ENCODE measurements around the gene SGMS1.

Gene SGMS1

DNA sequence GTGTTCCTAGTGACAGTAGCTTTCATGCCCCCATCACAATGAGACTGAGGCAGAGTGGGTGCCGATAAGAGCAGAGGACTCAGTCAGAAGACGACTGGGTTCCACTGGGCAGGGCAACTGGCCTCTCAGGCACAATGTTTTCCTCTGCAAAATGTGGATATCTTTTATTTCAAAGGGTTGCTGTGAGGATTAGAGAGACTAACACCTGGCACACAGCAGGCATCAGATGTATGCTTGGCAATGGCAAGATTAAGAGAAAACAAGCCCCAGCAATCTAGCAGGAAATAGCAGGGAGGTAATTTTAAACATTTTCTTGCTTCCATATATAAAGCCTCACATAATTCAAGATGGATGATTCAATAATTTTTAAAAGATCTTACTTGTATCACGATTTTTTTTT lies 28.0 kb downstream of the SGMS1 start:
- H3K27ac ChIP-seq (ENCODE audit: low read depth, low read length): no peak overlapping the region
- no peak overlapping the region for H3K4me2 ChIP-seq (ENCODE audit: low read depth, low read length, poor library complexity, severe bottlenecking)
- TF ChIP-seq, protein P1, sequence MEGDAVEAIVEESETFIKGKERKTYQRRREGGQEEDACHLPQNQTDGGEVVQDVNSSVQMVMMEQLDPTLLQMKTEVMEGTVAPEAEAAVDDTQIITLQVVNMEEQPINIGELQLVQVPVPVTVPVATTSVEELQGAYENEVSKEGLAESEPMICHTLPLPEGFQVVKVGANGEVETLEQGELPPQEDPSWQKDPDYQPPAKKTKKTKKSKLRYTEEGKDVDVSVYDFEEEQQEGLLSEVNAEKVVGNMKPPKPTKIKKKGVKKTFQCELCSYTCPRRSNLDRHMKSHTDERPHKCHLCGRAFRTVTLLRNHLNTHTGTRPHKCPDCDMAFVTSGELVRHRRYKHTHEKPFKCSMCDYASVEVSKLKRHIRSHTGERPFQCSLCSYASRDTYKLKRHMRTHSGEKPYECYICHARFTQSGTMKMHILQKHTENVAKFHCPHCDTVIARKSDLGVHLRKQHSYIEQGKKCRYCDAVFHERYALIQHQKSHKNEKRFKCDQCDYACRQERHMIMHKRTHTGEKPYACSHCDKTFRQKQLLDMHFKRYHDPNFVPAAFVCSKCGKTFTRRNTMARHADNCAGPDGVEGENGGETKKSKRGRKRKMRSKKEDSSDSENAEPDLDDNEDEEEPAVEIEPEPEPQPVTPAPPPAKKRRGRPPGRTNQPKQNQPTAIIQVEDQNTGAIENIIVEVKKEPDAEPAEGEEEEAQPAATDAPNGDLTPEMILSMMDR (IDR thresholded peaks at IDR 0.05; ENCODE audit: insufficient read depth, low read length, poor library complexity, severe bottlenecking): no peak
- no peak for TF ChIP-seq EZH2phosphoT487 (conservative IDR thresholded peaks at IDR 0.05; ENCODE audit: low read length)
- H3K9me2 ChIP-seq (replicated peaks; ENCODE audit: insufficient read depth, low read length): no peaks in the 10 kb centered on the region
- H2AFZ ChIP-seq (ENCODE audit: low read depth, low read length, severe bottlenecking): no peak overlapping the region
- H4K20me1 ChIP-seq (ENCODE audit: low read depth, low read length): no peaks in the 10 kb centered on the region; the same call in 1 of the 2 replicates
- no peaks in the 10 kb centered on the region for H3K36me3 ChIP-seq (ENCODE audit: low read length)
- H3K9ac ChIP-seq (ENCODE audit: low read length): no peak overlapping the region
- H3K9me3 ChIP-seq (ENCODE audit: insufficient read depth, low read length): no peaks in the 10 kb centered on the region
- no peaks in the 10 kb centered on the region for H3F3A ChIP-seq (ENCODE audit: insufficient read depth)
- no peak overlapping the region for H3K4me3 ChIP-seq (ENCODE audit: insufficient read depth, low read length, poor library complexity, severe bottlenecking)
- no peaks in the 10 kb centered on the region for H3K27me3 ChIP-seq (ENCODE audit: low read length)
- peaks cover 34% of the 10 kb centered on the region for H3K79me2 ChIP-seq (ENCODE audit: insufficient read depth, low read length)

DNA sequence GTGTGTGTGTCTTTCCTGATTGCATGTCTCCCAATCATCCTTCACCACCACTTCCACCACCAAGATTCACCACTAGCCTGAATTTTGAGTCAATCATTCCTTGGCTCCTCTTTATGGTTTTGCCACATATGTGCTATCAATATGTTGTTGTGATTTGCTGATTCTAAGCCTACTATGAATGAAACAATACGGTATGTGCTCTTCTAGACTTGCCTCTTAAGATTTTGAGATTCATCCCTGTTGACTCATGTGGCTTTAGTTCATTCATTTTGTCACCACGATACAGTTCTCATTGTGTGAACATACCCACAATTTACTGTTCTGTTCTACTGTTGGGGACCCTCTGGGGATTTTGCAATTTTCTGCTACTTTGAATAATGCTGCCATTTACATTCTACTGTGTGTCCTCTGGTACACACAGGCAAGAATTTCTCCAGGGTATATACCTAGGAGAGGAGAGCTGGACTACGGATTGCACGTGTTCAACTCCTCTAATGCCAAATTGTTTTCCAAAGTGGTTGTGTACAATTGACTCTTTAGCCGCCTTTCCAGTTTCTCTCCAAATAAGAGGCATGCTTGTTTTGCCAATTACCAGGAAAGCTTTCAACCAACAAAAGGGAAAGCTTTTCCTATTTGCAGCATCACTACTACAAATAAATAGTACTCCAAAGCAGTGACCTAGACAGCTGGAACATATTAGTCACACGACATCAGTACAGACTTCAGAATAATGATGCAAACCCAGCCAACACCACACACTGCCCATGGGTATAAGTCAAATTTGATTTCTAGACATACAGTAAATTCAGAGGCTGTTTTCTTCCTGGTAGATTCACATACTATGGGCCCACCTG lies 30.0 kb downstream of the SGMS1 start:
- Histone ChIP-seq H3K4me2 (ENCODE audit: low read depth, low read length, poor library complexity, severe bottlenecking) (no peak overlapping the region), H3K9ac (ENCODE audit: low read length) (no peak overlapping the region), H4K20me1 (ENCODE audit: low read depth, low read length) (no peaks in the 10 kb centered on the region; the same call in 1 of the 2 replicates), H3K4me3 (ENCODE audit: insufficient read depth, low read length, poor library complexity, severe bottlenecking) (no peak overlapping the region), H3K27me3 (ENCODE audit: low read length) (no peaks in the 10 kb centered on the region), H2AFZ (ENCODE audit: low read depth, low read length, severe bottlenecking) (no peak overlapping the region), H3K36me3 (ENCODE audit: low read length) (no peaks in the 10 kb centered on the region), H3K79me2 (ENCODE audit: insufficient read depth, low read length) (peaks cover 34% of the 10 kb centered on the region), H3F3A (ENCODE audit: insufficient read depth) (no peaks in the 10 kb centered on the region), H3K9me3 (ENCODE audit: insufficient read depth, low read length) (no peaks in the 10 kb centered on the region), H3K27ac (ENCODE audit: low read depth, low read length) (no peak overlapping the region), H3K9me2 (replicated peaks; ENCODE audit: insufficient read depth, low read length) (no peaks in the 10 kb centered on the region)
- TF ChIP-seq, protein P1 (IDR thresholded peaks at IDR 0.05; ENCODE audit: insufficient read depth, low read length, poor library complexity, severe bottlenecking): no peak

DNA sequence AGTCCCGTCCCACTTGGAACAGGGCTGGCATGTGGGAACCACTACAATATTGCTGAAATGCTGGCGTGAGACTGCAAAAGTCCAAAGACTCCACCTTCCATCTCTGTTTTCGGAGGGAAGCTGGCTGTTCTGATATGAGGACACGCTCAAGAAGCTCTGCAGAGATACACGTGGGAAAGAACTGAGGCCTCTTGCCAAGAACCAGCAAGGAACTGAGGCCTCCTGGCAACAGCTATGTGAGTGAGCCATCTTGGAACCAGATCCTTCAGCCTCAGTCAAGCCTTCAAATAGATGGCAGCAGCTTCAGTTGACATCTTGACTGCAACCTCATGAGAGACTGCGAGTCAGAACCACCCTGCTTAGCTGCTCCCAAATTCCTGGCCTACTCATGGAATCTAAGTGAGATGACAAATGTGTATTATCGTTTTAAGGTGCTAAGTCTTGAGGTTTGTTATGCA lies 30.8 kb downstream of the SGMS1 start:
- H2AFZ ChIP-seq (ENCODE audit: low read depth, low read length, severe bottlenecking): no peak overlapping the region
- no peaks in the 10 kb centered on the region for H3K9me3 ChIP-seq (ENCODE audit: insufficient read depth, low read length)
- no peak overlapping the region for H3K4me3 ChIP-seq (ENCODE audit: insufficient read depth, low read length, poor library complexity, severe bottlenecking)
- peaks cover 34% of the 10 kb centered on the region for H3K79me2 ChIP-seq (ENCODE audit: insufficient read depth, low read length)
- no peak overlapping the region for H3K4me2 ChIP-seq (ENCODE audit: low read depth, low read length, poor library complexity, severe bottlenecking)
- no peaks in the 10 kb centered on the region for H3F3A ChIP-seq (ENCODE audit: insufficient read depth)
- H3K27me3 ChIP-seq (ENCODE audit: low read length): no peaks in the 10 kb centered on the region
- H3K9ac ChIP-seq (ENCODE audit: low read length): no peak overlapping the region
- no peaks in the 10 kb centered on the region for H3K36me3 ChIP-seq (ENCODE audit: low read length)
- no peak overlapping the region for H3K27ac ChIP-seq (ENCODE audit: low read depth, low read length)
- no peaks in the 10 kb centered on the region; the same call in 1 of the 2 replicates for H4K20me1 ChIP-seq (ENCODE audit: low read depth, low read length)
- no peaks in the 10 kb centered on the region for H3K9me2 ChIP-seq (replicated peaks; ENCODE audit: insufficient read depth, low read length)
- TF ChIP-seq, protein P1 (IDR thresholded peaks at IDR 0.05; ENCODE audit: insufficient read depth, low read length, poor library complexity, severe bottlenecking): no peak
- no peak for TF ChIP-seq EZH2phosphoT487 (conservative IDR thresholded peaks at IDR 0.05; ENCODE audit: low read length)
